Testis (tissue), 2 donors: Measurements from ENCODE around the gene SEL1L2.

ENCODE experiments used
- POLR2A ChIP-seq: fragments of 450-650 bp; IDR thresholded peaks from one replicate; pipeline ENCODE4 v1.6.1; 2017; ENCODE audit warnings: antibody characterized with exemption, mild to moderate bottlenecking, moderate library complexity
- TF ChIP-seq, protein P1 (sequence below), 3 experiments: fragments of 450-650 bp in 2 of 3; fragments of 200-600 bp in 1 of 3; sonication (generic) in 1 of 3; IDR thresholded peaks; one replicate each; pipeline ENCODE4 v1.5.1; 2016 to 2019; ENCODE audit warnings: antibody characterized with exemption in 3 of 3, mild to moderate bottlenecking in 2 of 3, moderate library complexity in 1 of 3

DNA sequence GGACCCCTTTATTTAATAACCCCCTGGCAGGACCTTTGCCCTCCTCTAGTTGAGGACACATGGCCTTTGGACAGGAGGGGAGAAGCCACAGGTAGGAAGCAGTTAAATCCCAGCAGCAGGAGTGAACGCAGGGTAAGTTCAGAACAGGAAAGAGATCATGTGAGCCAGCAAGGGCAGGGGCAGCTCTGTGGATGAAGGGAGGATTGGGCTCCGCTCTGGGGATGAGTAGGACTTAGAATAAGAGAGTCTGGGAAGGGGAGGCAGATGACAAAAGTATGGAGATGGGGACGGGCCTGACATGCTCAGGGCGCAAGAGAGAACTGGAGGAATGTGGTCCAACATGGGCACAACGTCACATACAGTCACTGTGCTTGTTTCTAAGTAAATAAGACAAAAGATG, 116.6 kb downstream of the SEL1L2 start:
- TF ChIP-seq, protein P1, sequence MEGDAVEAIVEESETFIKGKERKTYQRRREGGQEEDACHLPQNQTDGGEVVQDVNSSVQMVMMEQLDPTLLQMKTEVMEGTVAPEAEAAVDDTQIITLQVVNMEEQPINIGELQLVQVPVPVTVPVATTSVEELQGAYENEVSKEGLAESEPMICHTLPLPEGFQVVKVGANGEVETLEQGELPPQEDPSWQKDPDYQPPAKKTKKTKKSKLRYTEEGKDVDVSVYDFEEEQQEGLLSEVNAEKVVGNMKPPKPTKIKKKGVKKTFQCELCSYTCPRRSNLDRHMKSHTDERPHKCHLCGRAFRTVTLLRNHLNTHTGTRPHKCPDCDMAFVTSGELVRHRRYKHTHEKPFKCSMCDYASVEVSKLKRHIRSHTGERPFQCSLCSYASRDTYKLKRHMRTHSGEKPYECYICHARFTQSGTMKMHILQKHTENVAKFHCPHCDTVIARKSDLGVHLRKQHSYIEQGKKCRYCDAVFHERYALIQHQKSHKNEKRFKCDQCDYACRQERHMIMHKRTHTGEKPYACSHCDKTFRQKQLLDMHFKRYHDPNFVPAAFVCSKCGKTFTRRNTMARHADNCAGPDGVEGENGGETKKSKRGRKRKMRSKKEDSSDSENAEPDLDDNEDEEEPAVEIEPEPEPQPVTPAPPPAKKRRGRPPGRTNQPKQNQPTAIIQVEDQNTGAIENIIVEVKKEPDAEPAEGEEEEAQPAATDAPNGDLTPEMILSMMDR (IDR thresholded peaks at IDR 0.05) = no peak
- no peak for TF ChIP-seq POLR2A
